ENCODE results near the gene ZNF135. TPM values are rescaled to one million over a fixed set of nuclear protein-coding genes. Genes with fewer than 3 reads are reported as not detected.

ZNF135 gene
- polyA plus RNA-seq, 1 of the 3 experiments (the other 2 are of a cell fraction), result 0.41 TPM

- TF ChIP-seq GATA2 (CRISPR knock-in tag; IDR thresholded peaks at IDR 0.05) (no peak), RCOR1 (IDR thresholded peaks at IDR 0.05; ENCODE audit: low read length) (no peak), ZBTB33 (IDR thresholded peaks at IDR 0.05; ENCODE audit: borderline replicate concordance, low read depth) (no peak), NFIC (IDR thresholded peaks at IDR 0.05; ENCODE audit: borderline replicate concordance) (no peak), IRF3 (IDR thresholded peaks at IDR 0.05; ENCODE audit: low read depth, low read length) (peak; percentile 63), EP300 (IDR thresholded peaks at IDR 0.05; ENCODE audit: borderline replicate concordance in 1 of 2, low read depth in 1 of 2, low read length in 1 of 2) (no peak), FOSL2 (IDR thresholded peaks at IDR 0.05; ENCODE audit: borderline replicate concordance, low read depth) (no peak), YY1 (IDR thresholded peaks at IDR 0.05; ENCODE audit: low read depth) (peak; percentile 82), USF1 (IDR thresholded peaks at IDR 0.05; ENCODE audit: borderline replicate concordance, low read depth) (peak; percentile 80; the same call in 1 of the 2 replicates), GABPA (IDR thresholded peaks at IDR 0.05; ENCODE audit: low read depth) (no peak), RXRA (IDR thresholded peaks at IDR 0.05; ENCODE audit: borderline replicate concordance, low read depth) (no peak), USF2 (IDR thresholded peaks at IDR 0.05; ENCODE audit: borderline replicate concordance, low read depth, low read length) (0 out of 2 replicates have a peak, but pooled peaks have one; percentile 40), RFX5 (IDR thresholded peaks at IDR 0.05; ENCODE audit: low read length) (0 out of 2 replicates have a peak, but pooled peaks have one; percentile 17), POLR2AphosphoS5 (IDR thresholded peaks at IDR 0.05; ENCODE audit: low read depth, low read length) (0 out of 2 replicates have a peak, but pooled peaks have one; percentile 35), MAX (IDR thresholded peaks at IDR 0.05; ENCODE audit: low read depth) (no peak), FOXJ3 (CRISPR knock-in tag; IDR thresholded peaks at IDR 0.05) (peak; percentile 94)
These were observed 38.9 kb downstream of the ZNF135 start, which contains the start of gene ZSCAN18 (continued) for GRCh38 chr19:58097781-58098681.

Data from SK-N-SH (cell line).